ENCODE data around the gene CABCOCO1. TPM values are rescaled to one million over a fixed set of nuclear protein-coding genes. Genes with fewer than 3 reads are reported as not detected.
A peak's percentile ranks its signal among the peaks of the same experiment; 100 is the strongest.

The CABCOCO1 gene
- total RNA-seq, 1 experiment from 2014 or later = not detected

DNA sequence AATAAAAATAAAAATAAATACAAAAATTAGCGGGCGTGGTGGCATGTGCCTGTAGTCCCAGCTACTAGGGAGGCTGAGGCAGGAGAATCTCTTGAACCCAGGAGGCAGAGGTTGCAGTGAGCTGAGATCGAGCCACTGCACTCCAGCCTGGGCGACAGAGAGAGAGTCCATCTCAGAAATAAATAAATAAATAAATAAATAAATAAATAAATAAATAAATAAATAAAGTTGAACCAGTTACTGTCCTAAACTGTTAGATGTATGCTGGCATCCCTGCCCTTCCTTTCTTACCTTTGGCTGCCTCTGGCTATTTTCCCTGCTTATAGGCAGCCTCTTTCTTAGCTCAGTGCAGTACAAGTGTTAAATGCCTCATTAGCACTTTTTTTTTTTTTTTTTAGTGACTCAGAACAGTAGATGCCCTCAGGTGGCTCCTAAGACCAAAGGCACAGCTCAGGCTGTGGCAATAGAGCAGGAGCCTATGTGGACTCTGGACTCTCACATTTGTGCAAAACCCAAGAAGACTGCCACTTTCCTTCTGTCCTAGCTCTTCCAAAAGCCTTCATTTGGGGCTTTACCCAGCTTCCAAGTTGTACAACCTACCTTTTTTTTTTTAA, 30.6 kb upstream of the CABCOCO1 start:
- ChIA-PET POLR2A (no interaction called here), RAD21 (ENCODE audit: low non-redundant PET in 1 of 2, low total read pairs in 2 of 2, uncharacterized antibody in 2 of 2, unreplicated experiment in 2 of 2) (no interaction called here), CTCF (no interaction called here)
- BruUV-seq (replicated peaks) = no TSS peak
- no peaks in the 10 kb centered on the region for H3K9me3 ChIP-seq (ENCODE audit: control insufficient read depth in 1 of 2, insufficient read depth in 1 of 2, low read depth in 1 of 2, low read length in 2 of 2)
- H3K4me2 ChIP-seq (ENCODE audit: low read length) = no peak overlapping the region
- no peaks in the 10 kb centered on the region for H3K79me2 ChIP-seq (ENCODE audit: insufficient read depth, low read length)
- no peak overlapping the region for H3K9ac ChIP-seq (ENCODE audit: low read length)
- DNase-seq (ENCODE audit: low read depth, low spot score) = no peak
- H3K27me3 ChIP-seq (ENCODE audit: insufficient read depth, low read length) = no peaks in the 10 kb centered on the region
- H2AFZ ChIP-seq (ENCODE audit: low read depth, low read length, poor library complexity, severe bottlenecking) = no peak overlapping the region
- H3K27ac ChIP-seq (ENCODE audit: low read depth, low read length) = no peak overlapping the region
- intact Hi-C loops (cut with micrococcal nuclease) = no loop called here
- H3K36me3 ChIP-seq (ENCODE audit: control insufficient read depth in 1 of 2, insufficient read depth in 2 of 2, low read length in 2 of 2) = no peaks in the 10 kb centered on the region
- TF ChIP-seq FOSL1 (IDR thresholded peaks at IDR 0.05; ENCODE audit: low read depth) = no peak
- TF ChIP-seq YY1 (IDR thresholded peaks at IDR 0.05; ENCODE audit: extremely low read depth, insufficient replicate concordance, low read depth, low read length) = no peak
- TF ChIP-seq POLR2A (IDR thresholded peaks at IDR 0.05; ENCODE audit: borderline replicate concordance, extremely low read depth, insufficient read depth, insufficient read length) = no peak
- TF ChIP-seq CBX3 (IDR thresholded peaks at IDR 0.05; ENCODE audit: low read depth) = no peak
- no peak for TF ChIP-seq CEBPB (IDR thresholded peaks at IDR 0.05; ENCODE audit: low read depth)
- H3K4me1 ChIP-seq (ENCODE audit: control insufficient read depth in 1 of 2, insufficient read depth in 2 of 2, low read length in 2 of 2) = peaks cover 0 to 10% of the 10 kb centered on the region in 2 experiments; a peak in 2 of 4 replicates
- H4K20me1 ChIP-seq (ENCODE audit: insufficient read depth) = no peaks in the 10 kb centered on the region
- no peak for ATAC-seq
- H3K9me2 ChIP-seq (ENCODE audit: insufficient read depth) = no peaks in the 10 kb centered on the region
- H3K4me3 ChIP-seq (replicated peaks in 1 of 2; ENCODE audit: low read depth in 1 of 2, low read length in 2 of 2) = no peak overlapping the region

DNA sequence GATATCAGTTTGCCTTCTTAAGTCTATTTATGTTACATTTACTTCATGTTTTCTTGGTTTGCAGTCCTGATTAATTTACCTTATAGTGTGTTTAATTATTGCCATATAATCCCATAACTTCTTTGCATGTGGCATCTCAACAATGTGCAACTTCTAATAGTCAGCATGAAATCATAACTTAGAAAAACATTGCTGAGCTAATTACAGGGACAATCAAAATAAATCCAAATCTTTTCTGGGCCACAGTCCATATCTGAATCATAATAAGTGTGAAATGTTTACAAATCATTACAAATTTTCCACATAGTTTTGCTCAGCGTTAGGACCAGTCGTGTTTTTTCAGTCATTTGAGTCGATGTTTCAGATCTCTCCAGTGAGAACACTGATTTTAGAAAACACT, 29.1 kb upstream of the CABCOCO1 start:
- DNase-seq (ENCODE audit: low read depth, low spot score) (no peak), ATAC-seq (no peak)
- ChIA-PET RAD21 (ENCODE audit: low non-redundant PET in 1 of 2, low total read pairs in 2 of 2, uncharacterized antibody in 2 of 2, unreplicated experiment in 2 of 2) (no interaction called here), POLR2A (no interaction called here), CTCF (no interaction called here)
- H3K27me3 ChIP-seq (ENCODE audit: insufficient read depth, low read length) = no peaks in the 10 kb centered on the region
- no peak overlapping the region for H3K4me3 ChIP-seq (replicated peaks in 1 of 2; ENCODE audit: low read depth in 1 of 2, low read length in 2 of 2)
- no peak overlapping the region for H3K4me2 ChIP-seq (ENCODE audit: low read length)
- peaks cover 0 to 10% of the 10 kb centered on the region in 2 experiments; a peak in 2 of 4 replicates for H3K4me1 ChIP-seq (ENCODE audit: control insufficient read depth in 1 of 2, insufficient read depth in 2 of 2, low read length in 2 of 2)
- no peaks in the 10 kb centered on the region for H3K36me3 ChIP-seq (ENCODE audit: control insufficient read depth in 1 of 2, insufficient read depth in 2 of 2, low read length in 2 of 2)
- no peaks in the 10 kb centered on the region for H3K9me2 ChIP-seq (ENCODE audit: insufficient read depth)
- no peaks in the 10 kb centered on the region for H3K79me2 ChIP-seq (ENCODE audit: insufficient read depth, low read length)
- H3K9ac ChIP-seq (ENCODE audit: low read length) = no peak overlapping the region
- peak overlapping the region; percentile 13 for H2AFZ ChIP-seq (ENCODE audit: low read depth, low read length, poor library complexity, severe bottlenecking)
- no TSS peak for BruUV-seq (replicated peaks)
- no peaks in the 10 kb centered on the region for H3K9me3 ChIP-seq (ENCODE audit: control insufficient read depth in 1 of 2, insufficient read depth in 1 of 2, low read depth in 1 of 2, low read length in 2 of 2)
- intact Hi-C loops (cut with micrococcal nuclease) = no loop called here
- H4K20me1 ChIP-seq (ENCODE audit: insufficient read depth) = no peaks in the 10 kb centered on the region
- H3K27ac ChIP-seq (ENCODE audit: low read depth, low read length) = no peak overlapping the region
- TF ChIP-seq SP1 (IDR thresholded peaks at IDR 0.05; ENCODE audit: low read depth) = no peak
- TF ChIP-seq, protein P1, sequence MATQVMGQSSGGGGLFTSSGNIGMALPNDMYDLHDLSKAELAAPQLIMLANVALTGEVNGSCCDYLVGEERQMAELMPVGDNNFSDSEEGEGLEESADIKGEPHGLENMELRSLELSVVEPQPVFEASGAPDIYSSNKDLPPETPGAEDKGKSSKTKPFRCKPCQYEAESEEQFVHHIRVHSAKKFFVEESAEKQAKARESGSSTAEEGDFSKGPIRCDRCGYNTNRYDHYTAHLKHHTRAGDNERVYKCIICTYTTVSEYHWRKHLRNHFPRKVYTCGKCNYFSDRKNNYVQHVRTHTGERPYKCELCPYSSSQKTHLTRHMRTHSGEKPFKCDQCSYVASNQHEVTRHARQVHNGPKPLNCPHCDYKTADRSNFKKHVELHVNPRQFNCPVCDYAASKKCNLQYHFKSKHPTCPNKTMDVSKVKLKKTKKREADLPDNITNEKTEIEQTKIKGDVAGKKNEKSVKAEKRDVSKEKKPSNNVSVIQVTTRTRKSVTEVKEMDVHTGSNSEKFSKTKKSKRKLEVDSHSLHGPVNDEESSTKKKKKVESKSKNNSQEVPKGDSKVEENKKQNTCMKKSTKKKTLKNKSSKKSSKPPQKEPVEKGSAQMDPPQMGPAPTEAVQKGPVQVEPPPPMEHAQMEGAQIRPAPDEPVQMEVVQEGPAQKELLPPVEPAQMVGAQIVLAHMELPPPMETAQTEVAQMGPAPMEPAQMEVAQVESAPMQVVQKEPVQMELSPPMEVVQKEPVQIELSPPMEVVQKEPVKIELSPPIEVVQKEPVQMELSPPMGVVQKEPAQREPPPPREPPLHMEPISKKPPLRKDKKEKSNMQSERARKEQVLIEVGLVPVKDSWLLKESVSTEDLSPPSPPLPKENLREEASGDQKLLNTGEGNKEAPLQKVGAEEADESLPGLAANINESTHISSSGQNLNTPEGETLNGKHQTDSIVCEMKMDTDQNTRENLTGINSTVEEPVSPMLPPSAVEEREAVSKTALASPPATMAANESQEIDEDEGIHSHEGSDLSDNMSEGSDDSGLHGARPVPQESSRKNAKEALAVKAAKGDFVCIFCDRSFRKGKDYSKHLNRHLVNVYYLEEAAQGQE (IDR thresholded peaks at IDR 0.05; ENCODE audit: low read depth) = no peak
- no peak for TF ChIP-seq CEBPB (IDR thresholded peaks at IDR 0.05; ENCODE audit: low read depth)
- TF ChIP-seq YY1 (IDR thresholded peaks at IDR 0.05; ENCODE audit: extremely low read depth, insufficient replicate concordance, low read depth, low read length) = no peak
- TF ChIP-seq, protein P2, sequence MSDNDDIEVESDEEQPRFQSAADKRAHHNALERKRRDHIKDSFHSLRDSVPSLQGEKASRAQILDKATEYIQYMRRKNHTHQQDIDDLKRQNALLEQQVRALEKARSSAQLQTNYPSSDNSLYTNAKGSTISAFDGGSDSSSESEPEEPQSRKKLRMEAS (IDR thresholded peaks at IDR 0.05) = no peak
- TF ChIP-seq EGR1 (IDR thresholded peaks at IDR 0.05; ENCODE audit: low read depth) = no peak
- TF ChIP-seq SIN3A (IDR thresholded peaks at IDR 0.05; ENCODE audit: low read depth) = no peak
- TF ChIP-seq, protein P3, sequence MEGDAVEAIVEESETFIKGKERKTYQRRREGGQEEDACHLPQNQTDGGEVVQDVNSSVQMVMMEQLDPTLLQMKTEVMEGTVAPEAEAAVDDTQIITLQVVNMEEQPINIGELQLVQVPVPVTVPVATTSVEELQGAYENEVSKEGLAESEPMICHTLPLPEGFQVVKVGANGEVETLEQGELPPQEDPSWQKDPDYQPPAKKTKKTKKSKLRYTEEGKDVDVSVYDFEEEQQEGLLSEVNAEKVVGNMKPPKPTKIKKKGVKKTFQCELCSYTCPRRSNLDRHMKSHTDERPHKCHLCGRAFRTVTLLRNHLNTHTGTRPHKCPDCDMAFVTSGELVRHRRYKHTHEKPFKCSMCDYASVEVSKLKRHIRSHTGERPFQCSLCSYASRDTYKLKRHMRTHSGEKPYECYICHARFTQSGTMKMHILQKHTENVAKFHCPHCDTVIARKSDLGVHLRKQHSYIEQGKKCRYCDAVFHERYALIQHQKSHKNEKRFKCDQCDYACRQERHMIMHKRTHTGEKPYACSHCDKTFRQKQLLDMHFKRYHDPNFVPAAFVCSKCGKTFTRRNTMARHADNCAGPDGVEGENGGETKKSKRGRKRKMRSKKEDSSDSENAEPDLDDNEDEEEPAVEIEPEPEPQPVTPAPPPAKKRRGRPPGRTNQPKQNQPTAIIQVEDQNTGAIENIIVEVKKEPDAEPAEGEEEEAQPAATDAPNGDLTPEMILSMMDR (IDR thresholded peaks at IDR 0.05 in 2 of 3, conservative IDR thresholded peaks at IDR 0.05 in 1 of 3; ENCODE audit: borderline replicate concordance in 1 of 3, insufficient read depth in 1 of 3, low read depth in 2 of 3, low read length in 2 of 3) = no peak
- no peak for TF ChIP-seq POLR2A (IDR thresholded peaks at IDR 0.05; ENCODE audit: borderline replicate concordance, extremely low read depth, insufficient read depth, insufficient read length)
- no peak for TF ChIP-seq ELF1 (IDR thresholded peaks at IDR 0.05; ENCODE audit: borderline replicate concordance, low read depth)
- TF ChIP-seq POLR2AphosphoS5 (IDR thresholded peaks at IDR 0.05; ENCODE audit: low read depth, low read length) = no peak
- no peak for TF ChIP-seq CBX3 (IDR thresholded peaks at IDR 0.05; ENCODE audit: low read depth)

Data from HCT116 (cell line).